IPS-18c (cell line): ENCODE results near the gene MAPK7.

ENCODE experiments used
- H3K4me3 ChIP-seq: 2 replicates; pipeline ENCODE4 v1.7.0; 2013; ENCODE audit warnings: low read depth, mild to moderate bottlenecking, low read length, moderate library complexity; ENCODE audit not compliant: insufficient read depth
- H3K9me3 ChIP-seq: one replicate; pipeline ENCODE4 v1.6.1; 2013; ENCODE audit warnings: mild to moderate bottlenecking, low read length, moderate library complexity; ENCODE audit not compliant: control insufficient read depth, insufficient read depth

MAPK7 gene

DNA sequence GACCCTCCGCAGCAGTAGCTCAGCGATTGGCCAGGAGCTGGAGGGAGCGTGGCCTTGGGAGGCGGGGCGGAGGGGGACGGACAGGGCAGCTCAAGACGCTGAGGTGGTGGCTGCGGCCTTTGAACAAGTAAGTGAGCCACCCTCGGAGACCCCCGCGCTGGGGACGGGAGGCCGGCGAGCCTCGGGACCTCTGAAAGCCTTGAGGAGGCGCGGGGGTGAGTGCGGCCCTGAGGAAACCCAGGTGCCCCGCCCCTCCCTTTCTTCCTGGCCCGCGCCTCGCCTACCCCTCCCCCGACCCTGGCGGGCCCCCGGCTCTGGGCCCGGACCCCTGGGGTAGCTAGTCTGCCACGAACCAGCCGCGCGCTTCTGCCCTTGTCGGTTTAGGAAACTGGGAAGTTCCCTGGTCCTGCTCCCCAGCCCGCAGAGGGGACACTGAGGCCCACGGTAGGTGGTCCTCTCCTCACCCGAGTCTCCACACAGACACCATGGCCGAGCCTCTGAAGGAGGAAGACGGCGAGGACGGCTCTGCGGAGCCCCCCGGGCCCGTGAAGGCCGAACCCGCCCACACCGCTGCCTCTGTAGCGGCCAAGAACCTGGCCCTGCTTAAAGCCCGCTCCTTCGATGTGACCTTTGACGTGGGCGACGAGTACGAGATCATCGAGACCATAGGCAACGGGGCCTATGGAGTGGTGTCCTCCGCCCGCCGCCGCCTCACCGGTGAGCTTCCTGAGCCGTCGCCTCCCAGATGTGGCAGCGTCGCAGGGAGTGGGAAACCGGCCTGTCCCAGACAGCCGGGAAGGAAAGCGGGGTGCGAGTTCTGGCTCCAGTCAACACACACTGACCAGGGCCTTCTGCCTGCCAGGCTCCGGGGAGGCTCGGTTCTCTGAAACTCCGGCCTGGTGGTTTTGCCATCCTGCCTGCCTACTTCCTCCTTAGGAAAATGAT, at the start of gene MAPK7:
MAPK7 (plus strand) TSS at position 83 of the 945 bp plus-strand sequence; CDS start at position 486, 403 bp downstream.
- peak within 1 kb of the TSS; percentile 97 for H3K4me3 ChIP-seq

GRCh38 chr17:19329136-19329535, 49.2 kb upstream of the MAPK7 start:
- Histone ChIP-seq H3K9me3 (no peaks in the 10 kb centered on the region), H3K4me3 (no peak overlapping the region)

More for the DNA sequence above, at the start of gene MAPK7:
- no peaks in the 10 kb centered on the region for H3K9me3 ChIP-seq

GRCh38 chr17:19329839-19330238, 48.5 kb upstream of the MAPK7 start:
- H3K9me3 ChIP-seq = no peaks in the 10 kb centered on the region

DNA sequence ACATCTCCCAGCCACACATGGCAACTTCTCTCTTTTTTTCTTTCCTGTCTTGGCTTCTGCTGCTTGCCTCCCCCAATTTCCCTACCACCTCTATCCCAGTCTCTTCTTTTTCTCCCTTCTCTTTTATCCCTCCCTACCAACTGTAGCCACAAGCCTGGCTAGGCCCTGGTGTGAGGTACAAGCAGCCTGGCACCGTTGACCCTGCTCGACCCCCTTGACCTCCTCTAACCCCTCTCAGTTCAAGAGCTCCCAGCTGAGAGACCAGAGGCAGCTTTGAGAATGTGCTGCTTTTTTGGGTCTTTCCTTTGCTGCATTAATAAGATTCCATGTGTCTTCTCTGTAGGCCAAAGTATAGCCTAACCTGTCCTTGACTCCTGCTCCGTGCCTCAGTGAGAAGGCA, 48.0 kb upstream of the MAPK7 start:
- no peak overlapping the region for H3K4me3 ChIP-seq

More at GRCh38 chr17:19329839-19330238, 48.5 kb upstream of the MAPK7 start:
- H3K4me3 ChIP-seq = no peak overlapping the region

GRCh38 chr17:19331134-19331533, 47.2 kb upstream of the MAPK7 start:
- no peak overlapping the region for H3K4me3 ChIP-seq
- H3K9me3 ChIP-seq = no peaks in the 10 kb centered on the region

More for the DNA sequence above, 48.0 kb upstream of the MAPK7 start:
- no peaks in the 10 kb centered on the region for H3K9me3 ChIP-seq

DNA sequence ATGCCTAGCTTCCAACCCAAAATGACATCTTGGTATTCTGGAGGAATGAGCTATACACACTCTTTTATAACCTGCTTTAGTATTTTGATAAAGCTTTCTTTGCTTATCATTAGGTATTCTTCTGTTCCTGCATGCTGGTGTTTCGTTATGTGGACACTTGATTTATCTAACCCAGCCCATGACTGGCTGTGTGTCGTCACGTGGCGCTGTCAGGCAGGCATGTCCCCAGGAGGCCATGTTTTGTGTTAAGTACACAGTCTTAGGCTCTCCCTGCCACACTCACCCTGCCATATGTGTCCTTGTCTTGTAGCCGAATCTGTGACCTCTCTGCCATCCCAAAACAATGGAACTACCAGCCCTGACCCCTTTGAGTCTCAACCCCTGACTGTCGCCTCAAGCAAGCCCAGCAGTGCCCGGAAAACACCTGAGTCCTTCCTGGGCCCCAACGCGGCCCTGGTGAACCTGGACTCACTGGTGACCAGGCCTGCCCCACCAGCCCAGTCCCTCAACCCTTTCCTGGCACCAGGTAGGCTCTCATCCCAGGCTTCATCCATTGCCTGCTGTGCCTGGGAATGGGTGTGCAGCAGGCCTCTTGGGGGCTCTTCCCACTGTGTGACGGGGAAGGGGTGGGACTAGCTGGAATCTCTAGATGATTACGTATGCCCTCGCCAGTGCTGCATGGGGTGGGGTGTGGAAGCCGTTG, 46.6 kb upstream of the MAPK7 start:
- no peak overlapping the region for H3K4me3 ChIP-seq
- no peaks in the 10 kb centered on the region for H3K9me3 ChIP-seq

GRCh38 chr17:19332371-19333131, 45.7 kb upstream of the MAPK7 start:
- H3K4me3 ChIP-seq = no peak overlapping the region
- H3K9me3 ChIP-seq = no peaks in the 10 kb centered on the region

- Histone ChIP-seq H3K4me3 (no peak overlapping the region), H3K9me3 (no peaks in the 10 kb centered on the region)
Observed at GRCh38 chr17:19333132-19333440, 45.2 kb upstream of the MAPK7 start.

GRCh38 chr17:19333736-19334290, 44.5 kb upstream of the MAPK7 start:
- H3K9me3 ChIP-seq = no peaks in the 10 kb centered on the region
- no peak overlapping the region for H3K4me3 ChIP-seq

GRCh38 chr17:19334331-19334730, 44.0 kb upstream of the MAPK7 start:
- H3K9me3 ChIP-seq = no peaks in the 10 kb centered on the region
- H3K4me3 ChIP-seq = no peak overlapping the region

DNA sequence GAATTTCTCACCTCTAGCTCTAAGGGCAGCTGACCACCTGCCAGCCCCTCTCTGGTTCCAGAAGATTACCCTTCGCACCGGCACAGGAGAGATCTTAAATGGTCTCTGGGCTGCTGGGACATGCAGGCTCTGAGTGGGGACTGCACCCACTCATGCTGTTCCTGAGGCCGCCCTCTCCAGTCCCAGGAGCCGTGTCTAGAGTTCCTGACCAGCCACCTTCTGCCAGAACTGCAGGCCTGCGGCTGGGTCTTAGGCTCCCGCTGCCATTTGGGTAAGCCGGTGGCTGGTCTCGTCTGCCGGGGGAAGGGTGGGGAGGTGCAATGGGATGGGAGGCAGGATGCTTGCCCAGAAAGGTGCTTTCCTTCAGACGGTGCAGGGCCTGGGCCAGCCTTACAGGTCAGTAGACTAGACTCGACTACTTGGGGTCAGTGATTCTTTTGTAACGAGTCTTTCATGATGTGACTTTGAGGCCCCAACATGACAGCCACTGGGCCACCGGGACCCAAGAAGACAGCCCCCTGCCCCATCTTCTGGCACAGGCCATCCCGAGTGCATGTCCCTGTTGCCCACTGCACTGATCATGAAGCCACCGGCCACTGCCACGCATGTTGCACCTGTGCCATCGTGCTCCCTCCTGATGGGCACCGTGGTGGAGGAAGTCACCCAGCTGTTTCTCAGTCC, 42.2 kb upstream of the MAPK7 start:
- Histone ChIP-seq H3K4me3 (no peak overlapping the region), H3K9me3 (no peaks in the 10 kb centered on the region)

- no peaks in the 10 kb centered on the region for H3K9me3 ChIP-seq
Observed at GRCh38 chr17:19336938-19337711, 41.2 kb upstream of the MAPK7 start.

GRCh38 chr17:19337712-19338023, 40.6 kb upstream of the MAPK7 start:
- Histone ChIP-seq H3K4me3 (no peak overlapping the region), H3K9me3 (no peaks in the 10 kb centered on the region)

More at GRCh38 chr17:19336938-19337711, 41.2 kb upstream of the MAPK7 start:
- no peak overlapping the region for H3K4me3 ChIP-seq

DNA sequence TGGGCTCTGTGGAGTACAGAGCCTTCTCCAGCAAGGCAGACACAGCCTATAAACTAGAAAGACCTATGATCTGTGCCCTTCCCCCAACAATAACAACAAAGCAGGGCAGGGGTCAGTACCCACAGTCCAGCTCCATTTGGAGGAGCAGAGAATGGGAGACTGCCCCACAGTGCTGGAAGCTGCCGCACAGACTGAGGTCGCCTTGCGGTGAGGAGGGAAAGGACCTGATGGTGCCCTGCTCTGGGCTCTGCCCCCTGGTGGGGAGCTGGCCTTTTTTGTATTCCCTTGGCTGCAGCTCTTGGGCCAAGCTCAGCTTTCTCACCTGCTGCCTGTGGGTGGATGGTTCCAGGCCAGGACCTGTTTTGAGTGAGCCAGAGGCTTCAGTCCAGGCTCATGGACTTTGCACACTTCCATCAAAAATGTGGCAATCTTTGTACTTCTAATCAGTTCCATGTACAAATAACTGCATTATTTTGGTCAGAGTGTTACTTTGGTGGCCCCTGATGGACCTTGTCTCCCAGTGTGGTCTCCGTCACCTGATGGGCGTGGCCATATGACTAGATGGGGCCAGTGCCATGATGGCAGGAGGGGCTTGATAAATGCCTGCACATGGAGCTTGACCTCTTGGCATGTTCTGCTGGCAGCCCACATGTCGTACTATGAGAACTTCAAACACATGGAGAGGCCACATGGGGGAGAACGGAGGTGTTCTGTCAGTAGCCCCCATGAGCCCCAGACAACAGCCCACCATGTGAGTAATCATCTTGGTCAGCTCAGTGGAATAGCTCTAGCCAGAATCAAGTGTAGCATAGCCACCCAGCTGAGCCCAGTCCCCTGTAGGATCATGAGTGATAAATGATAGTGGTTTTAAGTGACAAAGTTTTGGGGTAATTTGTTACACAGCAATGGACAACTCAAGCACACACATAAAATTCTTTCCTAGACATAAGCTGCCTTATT, 40.0 kb upstream of the MAPK7 start:
- H3K4me3 ChIP-seq = no peak overlapping the region
- H3K9me3 ChIP-seq = no peaks in the 10 kb centered on the region

DNA sequence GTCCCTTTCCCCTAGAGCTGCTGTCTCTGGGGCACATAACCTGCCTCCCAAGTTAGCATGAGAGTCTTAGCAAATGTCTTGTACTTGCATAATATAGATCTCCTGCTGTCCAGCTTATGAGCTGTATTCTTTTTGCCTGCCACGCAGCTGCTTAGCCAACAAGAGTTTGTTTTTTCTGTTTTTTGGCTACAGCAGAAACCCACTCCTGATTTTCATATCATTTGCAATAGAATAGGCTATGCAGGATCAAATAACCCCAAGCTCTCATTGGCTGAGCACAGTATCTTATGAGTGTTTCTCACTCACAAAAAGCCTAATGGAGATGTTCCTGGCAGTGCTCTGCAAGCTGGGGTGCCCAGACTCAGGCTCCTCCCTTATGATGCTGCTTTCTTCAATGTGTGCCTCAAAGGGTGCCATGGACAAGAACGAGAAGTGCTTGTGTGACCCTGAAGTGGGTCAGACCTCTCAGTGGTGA, 38.9 kb upstream of the MAPK7 start:
- H3K9me3 ChIP-seq = no peaks in the 10 kb centered on the region
- no peak overlapping the region for H3K4me3 ChIP-seq
